HEK293 (cell line): Measurements from ENCODE around the gene LPCAT1.
A peak's percentile ranks its signal among the peaks of the same experiment; 100 is the strongest.
"Not testable (repeated sequence)": the region's sequence is repeated elsewhere in the genome, so short reads cannot be mapped to it uniquely, and the experiment has no call there.

ENCODE experiments used
- CTCF ChIA-PET: fragments of 350-600 bp; formaldehyde crosslinking; extraction: SDS; loops from one replicate; lab custom pipeline; 2021; ENCODE audit warnings: antibody characterized with exemption; lab: Yijun Ruan, JAX
- POLR2A ChIA-PET: fragments of 300-600 bp; formaldehyde crosslinking; extraction: SDS; loops from one replicate; lab custom pipeline; 2020; ENCODE audit warnings: antibody characterized with exemption, inconsistent platforms; lab: Yijun Ruan, JAX
- H3K27ac ChIP-seq: fragments of 200-500 bp; sonication (Bioruptor generic); 2 replicates; pipeline ENCODE4 v1.5.1; 2014; ENCODE audit warnings: low read depth, low read length, control low read depth, inconsistent platforms; ENCODE audit errors: extremely low read depth
- H3K36me3 ChIP-seq, 2 experiments: fragments of 200-500 bp in 1 of 2; sonication (Bioruptor generic) in 1 of 2; 1 replicate in 1 of 2; 2 replicates in 1 of 2; pipeline ENCODE4 v1.5.1; 2014 to 2017; ENCODE audit warnings: inconsistent platforms in 2 of 2, low read length in 2 of 2; ENCODE audit not compliant: control insufficient read depth in 2 of 2, insufficient read depth in 1 of 2
- H3K4me1 ChIP-seq: fragments of 200-500 bp; sonication (Bioruptor generic); 2 replicates; pipeline ENCODE4 v1.5.1; 2014; ENCODE audit warnings: mild to moderate bottlenecking, low read length, inconsistent platforms; ENCODE audit not compliant: control insufficient read depth, insufficient read depth
- H3K4me3 ChIP-seq: 2 replicates; pipeline ENCODE4 v1.5.1; 2011; ENCODE audit warnings: low read depth, mild to moderate bottlenecking, control low read depth, low read length, moderate library complexity
- H3K9me3 ChIP-seq: fragments of 200-500 bp; sonication (Bioruptor generic); 2 replicates; pipeline ENCODE4 v1.5.1; 2014; ENCODE audit warnings: low read depth, low read length, inconsistent platforms; ENCODE audit not compliant: control insufficient read depth, insufficient read depth
- EGR2 ChIP-seq: fragments of 450-650 bp; formaldehyde crosslinking; IDR thresholded peaks from 2 replicates; pipeline ENCODE4 v1.5.1; 2016; ENCODE audit warnings: low read depth, missing biosample characterization, missing genetic modification characterization
- GLIS1 ChIP-seq: fragments of 450-650 bp; formaldehyde crosslinking; IDR thresholded peaks from 2 replicates; pipeline ENCODE4 v1.5.1; 2016; ENCODE audit warnings: missing biosample characterization, missing genetic modification characterization
- KLF16 ChIP-seq: fragments of 450-650 bp; formaldehyde crosslinking; IDR thresholded peaks from 2 replicates; pipeline ENCODE4 v1.5.1; 2017; ENCODE audit warnings: missing biosample characterization, missing genetic modification characterization
- YY2 ChIP-seq: fragments of 450-650 bp; formaldehyde crosslinking; IDR thresholded peaks from 2 replicates; pipeline ENCODE4 v1.5.1; 2016; ENCODE audit warnings: missing biosample characterization, missing genetic modification characterization
- ZNF121 ChIP-seq: fragments of 450-650 bp; formaldehyde crosslinking; IDR thresholded peaks from 2 replicates; pipeline ENCODE4 v1.5.1; 2016; ENCODE audit warnings: missing biosample characterization, missing genetic modification characterization
- ZNF132 ChIP-seq: fragments of 450-650 bp; formaldehyde crosslinking; IDR thresholded peaks from 2 replicates; pipeline ENCODE4 v1.5.1; 2017; ENCODE audit warnings: missing biosample characterization, missing genetic modification characterization, borderline replicate concordance
- ZNF169 ChIP-seq: fragments of 450-650 bp; formaldehyde crosslinking; IDR thresholded peaks from 2 replicates; pipeline ENCODE4 v1.5.1; 2016; ENCODE audit warnings: missing biosample characterization, missing genetic modification characterization
- ZNF184 ChIP-seq: fragments of 450-650 bp; IDR thresholded peaks from 2 replicates; pipeline ENCODE4 v1.5.1; 2018; ENCODE audit warnings: missing biosample characterization, mild to moderate bottlenecking, missing genetic modification characterization
- ZNF19 ChIP-seq: fragments of 450-650 bp; formaldehyde crosslinking; IDR thresholded peaks from 2 replicates; pipeline ENCODE4; 2016; ENCODE audit warnings: missing biosample characterization, missing genetic modification characterization, low read depth
- ZNF223 ChIP-seq: fragments of 450-650 bp; formaldehyde crosslinking; IDR thresholded peaks from 2 replicates; pipeline ENCODE4 v1.5.1; 2016; ENCODE audit warnings: missing biosample characterization, missing genetic modification characterization
- ZNF248 ChIP-seq: fragments of 450-650 bp; formaldehyde crosslinking; IDR thresholded peaks from 2 replicates; pipeline ENCODE4 v1.5.1; 2017; ENCODE audit warnings: missing biosample characterization, missing genetic modification characterization
- ZNF341 ChIP-seq: fragments of 450-650 bp; formaldehyde crosslinking; IDR thresholded peaks from 2 replicates; pipeline ENCODE4; 2016; ENCODE audit warnings: low read depth, missing biosample characterization, missing genetic modification characterization
- ZNF391 ChIP-seq: fragments of 450-650 bp; formaldehyde crosslinking; IDR thresholded peaks from 2 replicates; pipeline ENCODE4 v1.5.1; 2016; ENCODE audit warnings: low read depth, missing biosample characterization, missing genetic modification characterization, borderline replicate concordance
- ZNF510 ChIP-seq: fragments of 450-650 bp; formaldehyde crosslinking; IDR thresholded peaks from 2 replicates; pipeline ENCODE4 v1.5.1; 2018; ENCODE audit warnings: mild to moderate bottlenecking, missing genetic modification characterization, missing biosample characterization; ENCODE audit not compliant: insufficient replicate concordance
- ZNF549 ChIP-seq: fragments of 450-650 bp; IDR thresholded peaks from 2 replicates; pipeline ENCODE4 v1.5.1; 2018; ENCODE audit warnings: missing biosample characterization, missing genetic modification characterization, mild to moderate bottlenecking, inconsistent platforms, moderate library complexity
- ZNF747 ChIP-seq: fragments of 450-650 bp; formaldehyde crosslinking; IDR thresholded peaks from 2 replicates; pipeline ENCODE4 v1.5.1; 2016; ENCODE audit warnings: missing biosample characterization, missing genetic modification characterization
- TF ChIP-seq, protein P1 (sequence below): fragments of 450-650 bp; formaldehyde crosslinking; IDR thresholded peaks from 2 replicates; pipeline ENCODE4 v1.5.1; 2016; ENCODE audit warnings: missing biosample characterization, missing genetic modification characterization
- TF ChIP-seq, protein P2 (sequence below): fragments of 450-650 bp; formaldehyde crosslinking; IDR thresholded peaks from 2 replicates; pipeline ENCODE4 v1.5.1; 2016; ENCODE audit warnings: missing biosample characterization, missing genetic modification characterization
- TF ChIP-seq, protein P3 (sequence below): fragments of 450-650 bp; formaldehyde crosslinking; IDR thresholded peaks from 2 replicates; pipeline ENCODE4 v1.5.1; 2017; ENCODE audit warnings: missing biosample characterization, missing genetic modification characterization
- TF ChIP-seq, protein P4 (sequence below): fragments of 450-650 bp; formaldehyde crosslinking; IDR thresholded peaks from 2 replicates; pipeline ENCODE4 v1.5.1; 2016; ENCODE audit warnings: missing biosample characterization, missing genetic modification characterization

Gene LPCAT1

DNA sequence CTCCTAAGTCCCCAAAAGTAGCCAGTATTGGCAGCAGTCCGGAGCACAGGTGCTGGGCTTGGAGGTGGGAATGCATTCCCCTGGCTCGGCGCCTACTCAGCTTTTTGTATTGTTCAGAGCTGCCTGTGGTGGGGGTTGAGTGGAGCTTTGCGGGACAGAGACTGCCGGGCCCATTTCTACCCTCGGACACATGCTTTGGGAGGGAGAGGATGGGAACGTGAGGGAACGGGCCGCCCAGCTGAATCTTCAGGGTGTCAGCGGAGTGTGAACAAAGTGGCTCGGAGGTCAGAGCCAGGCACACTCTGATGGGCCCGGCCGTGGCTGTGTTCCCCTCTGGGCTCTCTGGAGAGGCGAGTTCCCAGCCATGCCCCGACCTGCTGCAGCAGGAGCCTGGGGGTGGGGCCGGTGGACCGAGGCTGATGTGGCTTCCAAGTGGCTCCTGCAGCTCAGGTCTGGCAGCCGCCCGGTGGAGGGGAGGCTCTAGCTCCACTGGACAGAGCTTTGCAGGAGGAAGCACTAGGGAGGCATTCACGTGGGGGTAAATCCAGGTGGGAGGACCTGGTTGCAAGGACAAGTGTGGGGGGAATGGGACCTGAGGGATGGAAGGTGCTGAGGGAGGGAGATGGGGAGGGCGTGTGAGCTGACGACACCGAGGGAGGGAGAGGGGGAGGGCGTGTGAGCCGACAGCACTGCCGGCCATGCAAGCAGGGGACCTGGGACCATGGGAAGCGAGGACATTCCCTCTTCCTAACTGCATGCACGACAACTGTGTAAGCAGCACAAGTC lies 47.4 kb downstream of the LPCAT1 start:
- no peak overlapping the region for H3K4me3 ChIP-seq
- no peak overlapping the region for H3K27ac ChIP-seq
- peak; percentile 59 for TF ChIP-seq GLIS1 (tag by site-specific recombination)
- TF ChIP-seq, protein P1, sequence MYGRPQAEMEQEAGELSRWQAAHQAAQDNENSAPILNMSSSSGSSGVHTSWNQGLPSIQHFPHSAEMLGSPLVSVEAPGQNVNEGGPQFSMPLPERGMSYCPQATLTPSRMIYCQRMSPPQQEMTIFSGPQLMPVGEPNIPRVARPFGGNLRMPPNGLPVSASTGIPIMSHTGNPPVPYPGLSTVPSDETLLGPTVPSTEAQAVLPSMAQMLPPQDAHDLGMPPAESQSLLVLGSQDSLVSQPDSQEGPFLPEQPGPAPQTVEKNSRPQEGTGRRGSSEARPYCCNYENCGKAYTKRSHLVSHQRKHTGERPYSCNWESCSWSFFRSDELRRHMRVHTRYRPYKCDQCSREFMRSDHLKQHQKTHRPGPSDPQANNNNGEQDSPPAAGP (tag by site-specific recombination): peak; percentile 21; the same call in 1 of the 2 replicates
- peak; percentile 48; the same call in 1 of the 2 replicates for TF ChIP-seq EGR2 (tag by site-specific recombination)
- no peak for TF ChIP-seq ZNF19 (tag by site-specific recombination)
- no peak for TF ChIP-seq ZNF121 (tag by site-specific recombination)
- peaks cover 7 to 87% of the 10 kb centered on the region in 2 experiments; a peak in 2 of 3 replicates for H3K36me3 ChIP-seq
- H3K9me3 ChIP-seq: no peaks in the 10 kb centered on the region
- H3K4me1 ChIP-seq: no peaks in the 10 kb centered on the region
- ChIA-PET CTCF (interaction anchor here (0.6 kb wide), 1 partner anchor 94 kb away, joined by 3 read pairs; no protein-coding TSS in a partner anchor), POLR2A (no interaction called here)

DNA sequence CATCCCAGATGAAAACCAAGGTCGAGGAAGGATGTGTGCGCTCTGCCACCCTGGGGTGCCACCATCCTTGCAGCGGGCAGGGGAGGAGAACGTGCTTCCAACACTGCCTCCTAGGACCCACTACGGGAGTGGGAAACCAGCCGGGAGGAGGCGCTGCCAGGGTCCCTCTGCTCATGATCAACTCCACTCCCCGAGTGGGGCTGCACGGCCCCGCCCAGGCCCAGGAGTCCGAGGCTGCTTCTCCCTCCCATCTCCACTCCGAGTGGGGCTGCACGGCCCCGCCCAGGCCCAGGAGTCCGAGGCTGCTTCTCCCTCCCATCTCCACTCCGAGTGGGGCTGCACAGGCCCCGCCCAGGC lies 48.2 kb downstream of the LPCAT1 start:
- H3K27ac ChIP-seq, H3K9me3 ChIP-seq, H3K4me1 ChIP-seq, POLR2A ChIA-PET, H3K4me3 ChIP-seq: not testable (repeated sequence)
- CTCF ChIA-PET: interaction anchor here (1.5 to 2.0 kb wide), 2 partner anchors 168 to 169 kb away, joined by 3 to 12 read pairs; no protein-coding TSS in a partner anchor
- H3K36me3 ChIP-seq: peaks cover 7 to 91% of the 10 kb centered on the region in 2 experiments; a peak in 2 of 3 replicates

DNA sequence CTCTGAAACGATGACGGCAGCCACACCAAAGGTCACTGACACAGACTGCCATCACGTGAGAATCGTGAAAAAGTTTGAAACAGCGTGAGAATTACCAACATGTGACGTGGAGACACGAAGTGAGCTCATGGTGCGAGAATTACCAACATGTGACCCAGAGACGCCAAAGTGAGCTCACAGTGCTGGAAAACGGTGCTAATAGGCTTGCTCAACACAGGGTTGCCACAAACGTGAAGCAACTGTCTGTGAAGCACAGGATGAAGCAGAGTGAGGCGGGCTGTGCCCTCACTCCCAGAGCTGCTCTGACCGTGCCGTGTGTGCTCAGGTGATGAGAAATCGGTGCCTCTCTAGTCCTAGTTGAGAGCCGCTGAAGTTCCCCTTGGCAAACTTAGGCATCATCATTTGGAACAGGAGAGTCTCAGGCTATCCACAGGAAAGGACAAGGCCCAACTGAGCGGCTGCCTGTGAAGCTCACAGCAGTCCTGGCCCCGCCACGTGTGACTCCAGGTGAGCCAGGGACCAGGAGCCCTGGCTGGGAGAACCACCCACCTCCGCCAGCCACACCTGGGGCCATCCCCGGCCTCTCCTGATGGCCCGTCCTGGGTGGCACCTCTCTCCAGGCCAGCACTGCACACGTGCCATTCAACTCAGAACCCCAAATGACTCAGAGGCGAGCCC lies 48.8 kb downstream of the LPCAT1 start:
- Histone ChIP-seq H3K4me1 (no peaks in the 10 kb centered on the region), H3K36me3 (peaks cover 7 to 96% of the 10 kb centered on the region in 2 experiments; a peak in 2 of 3 replicates), H3K27ac (no peak overlapping the region), H3K4me3 (no peak overlapping the region), H3K9me3 (no peaks in the 10 kb centered on the region)
- ChIA-PET POLR2A (no interaction called here), CTCF (interaction anchor here (1.0 to 2.0 kb wide), 3 partner anchors 95 to 170 kb away, joined by 3 to 12 read pairs (median 3); no protein-coding TSS in a partner anchor)
- TF ChIP-seq ZNF132 (tag by site-specific recombination) (no peak), ZNF223 (no peak), ZNF747 (tag by site-specific recombination) (no peak), ZNF510 (tag by site-specific recombination) (no peak), ZNF391 (tag by site-specific recombination) (no peak), ZNF248 (no peak), ZNF549 (no peak), ZNF184 (tag by site-specific recombination) (no peak), YY2 (tag by site-specific recombination) (no peak), KLF16 (tag by site-specific recombination) (no peak), ZNF169 (tag by site-specific recombination) (no peak), ZNF341 (tag by site-specific recombination) (no peak)
- TF ChIP-seq, protein P2, sequence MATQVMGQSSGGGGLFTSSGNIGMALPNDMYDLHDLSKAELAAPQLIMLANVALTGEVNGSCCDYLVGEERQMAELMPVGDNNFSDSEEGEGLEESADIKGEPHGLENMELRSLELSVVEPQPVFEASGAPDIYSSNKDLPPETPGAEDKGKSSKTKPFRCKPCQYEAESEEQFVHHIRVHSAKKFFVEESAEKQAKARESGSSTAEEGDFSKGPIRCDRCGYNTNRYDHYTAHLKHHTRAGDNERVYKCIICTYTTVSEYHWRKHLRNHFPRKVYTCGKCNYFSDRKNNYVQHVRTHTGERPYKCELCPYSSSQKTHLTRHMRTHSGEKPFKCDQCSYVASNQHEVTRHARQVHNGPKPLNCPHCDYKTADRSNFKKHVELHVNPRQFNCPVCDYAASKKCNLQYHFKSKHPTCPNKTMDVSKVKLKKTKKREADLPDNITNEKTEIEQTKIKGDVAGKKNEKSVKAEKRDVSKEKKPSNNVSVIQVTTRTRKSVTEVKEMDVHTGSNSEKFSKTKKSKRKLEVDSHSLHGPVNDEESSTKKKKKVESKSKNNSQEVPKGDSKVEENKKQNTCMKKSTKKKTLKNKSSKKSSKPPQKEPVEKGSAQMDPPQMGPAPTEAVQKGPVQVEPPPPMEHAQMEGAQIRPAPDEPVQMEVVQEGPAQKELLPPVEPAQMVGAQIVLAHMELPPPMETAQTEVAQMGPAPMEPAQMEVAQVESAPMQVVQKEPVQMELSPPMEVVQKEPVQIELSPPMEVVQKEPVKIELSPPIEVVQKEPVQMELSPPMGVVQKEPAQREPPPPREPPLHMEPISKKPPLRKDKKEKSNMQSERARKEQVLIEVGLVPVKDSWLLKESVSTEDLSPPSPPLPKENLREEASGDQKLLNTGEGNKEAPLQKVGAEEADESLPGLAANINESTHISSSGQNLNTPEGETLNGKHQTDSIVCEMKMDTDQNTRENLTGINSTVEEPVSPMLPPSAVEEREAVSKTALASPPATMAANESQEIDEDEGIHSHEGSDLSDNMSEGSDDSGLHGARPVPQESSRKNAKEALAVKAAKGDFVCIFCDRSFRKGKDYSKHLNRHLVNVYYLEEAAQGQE (tag by site-specific recombination): no peak
- TF ChIP-seq, protein P3, sequence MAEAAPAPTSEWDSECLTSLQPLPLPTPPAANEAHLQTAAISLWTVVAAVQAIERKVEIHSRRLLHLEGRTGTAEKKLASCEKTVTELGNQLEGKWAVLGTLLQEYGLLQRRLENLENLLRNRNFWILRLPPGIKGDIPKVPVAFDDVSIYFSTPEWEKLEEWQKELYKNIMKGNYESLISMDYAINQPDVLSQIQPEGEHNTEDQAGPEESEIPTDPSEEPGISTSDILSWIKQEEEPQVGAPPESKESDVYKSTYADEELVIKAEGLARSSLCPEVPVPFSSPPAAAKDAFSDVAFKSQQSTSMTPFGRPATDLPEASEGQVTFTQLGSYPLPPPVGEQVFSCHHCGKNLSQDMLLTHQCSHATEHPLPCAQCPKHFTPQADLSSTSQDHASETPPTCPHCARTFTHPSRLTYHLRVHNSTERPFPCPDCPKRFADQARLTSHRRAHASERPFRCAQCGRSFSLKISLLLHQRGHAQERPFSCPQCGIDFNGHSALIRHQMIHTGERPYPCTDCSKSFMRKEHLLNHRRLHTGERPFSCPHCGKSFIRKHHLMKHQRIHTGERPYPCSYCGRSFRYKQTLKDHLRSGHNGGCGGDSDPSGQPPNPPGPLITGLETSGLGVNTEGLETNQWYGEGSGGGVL (tag by site-specific recombination): no peak
- TF ChIP-seq, protein P4, sequence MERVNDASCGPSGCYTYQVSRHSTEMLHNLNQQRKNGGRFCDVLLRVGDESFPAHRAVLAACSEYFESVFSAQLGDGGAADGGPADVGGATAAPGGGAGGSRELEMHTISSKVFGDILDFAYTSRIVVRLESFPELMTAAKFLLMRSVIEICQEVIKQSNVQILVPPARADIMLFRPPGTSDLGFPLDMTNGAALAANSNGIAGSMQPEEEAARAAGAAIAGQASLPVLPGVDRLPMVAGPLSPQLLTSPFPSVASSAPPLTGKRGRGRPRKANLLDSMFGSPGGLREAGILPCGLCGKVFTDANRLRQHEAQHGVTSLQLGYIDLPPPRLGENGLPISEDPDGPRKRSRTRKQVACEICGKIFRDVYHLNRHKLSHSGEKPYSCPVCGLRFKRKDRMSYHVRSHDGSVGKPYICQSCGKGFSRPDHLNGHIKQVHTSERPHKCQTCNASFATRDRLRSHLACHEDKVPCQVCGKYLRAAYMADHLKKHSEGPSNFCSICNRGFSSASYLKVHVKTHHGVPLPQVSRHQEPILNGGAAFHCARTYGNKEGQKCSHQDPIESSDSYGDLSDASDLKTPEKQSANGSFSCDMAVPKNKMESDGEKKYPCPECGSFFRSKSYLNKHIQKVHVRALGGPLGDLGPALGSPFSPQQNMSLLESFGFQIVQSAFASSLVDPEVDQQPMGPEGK (tag by site-specific recombination): no peak
